GM19397 (cell line): ENCODE data around the gene FHOD3.
A peak's percentile ranks its signal among the peaks of the same experiment; 100 is the strongest.

Source experiments
- ATAC-seq: cut with Tn5 transposase; IDR thresholded peaks from one replicate; pipeline ENCODE4 v1.9.1; 2021; ENCODE audit warnings: mild to moderate bottlenecking, moderate library complexity; ENCODE audit not compliant: unreplicated experiment

The FHOD3 gene

GRCh38 chr18:36505665-36506064 lies 208.2 kb downstream of the FHOD3 start:
- ATAC-seq = no peak

GRCh38 chr18:36509646-36510197 lies 212.2 kb downstream of the FHOD3 start:
- no peak for ATAC-seq

GRCh38 chr18:36511791-36512352 lies 214.4 kb downstream of the FHOD3 start:
- no peak for ATAC-seq

- ATAC-seq = no peak
These were observed 216.0 kb downstream of the FHOD3 start for GRCh38 chr18:36513556-36513955.

GRCh38 chr18:36514778-36515177 lies 217.3 kb downstream of the FHOD3 start:
- no peak for ATAC-seq

GRCh38 chr18:36516258-36516657 lies 218.7 kb downstream of the FHOD3 start:
- no peak for ATAC-seq

GRCh38 chr18:36516726-36517125 lies 219.2 kb downstream of the FHOD3 start:
- no peak for ATAC-seq

GRCh38 chr18:36518839-36519238 lies 221.3 kb downstream of the FHOD3 start:
- ATAC-seq = no peak

GRCh38 chr18:36519358-36519757 lies 221.8 kb downstream of the FHOD3 start:
- ATAC-seq = peak; percentile 53

- no peak for ATAC-seq
These were observed 225.0 kb downstream of the FHOD3 start for GRCh38 chr18:36522509-36522908.

- no peak for ATAC-seq
These were observed 228.4 kb downstream of the FHOD3 start for GRCh38 chr18:36525913-36526312.

- ATAC-seq = no peak
These were observed 229.1 kb downstream of the FHOD3 start for GRCh38 chr18:36526611-36527010.

GRCh38 chr18:36527051-36527450 lies 229.5 kb downstream of the FHOD3 start:
- ATAC-seq = no peak

- no peak for ATAC-seq
These were observed 230.4 kb downstream of the FHOD3 start for GRCh38 chr18:36527740-36528455.

GRCh38 chr18:36529747-36530146 lies 232.2 kb downstream of the FHOD3 start:
- ATAC-seq = no peak

- no peak for ATAC-seq
These were observed 233.3 kb downstream of the FHOD3 start for GRCh38 chr18:36530676-36531405.

GRCh38 chr18:36531636-36532035 lies 234.1 kb downstream of the FHOD3 start:
- ATAC-seq = no peak

GRCh38 chr18:36532394-36532793 lies 234.9 kb downstream of the FHOD3 start:
- ATAC-seq = no peak

GRCh38 chr18:36532815-36533214 lies 235.3 kb downstream of the FHOD3 start:
- ATAC-seq = no peak

GRCh38 chr18:36533446-36534153 lies 236.1 kb downstream of the FHOD3 start:
- ATAC-seq = no peak

- no peak for ATAC-seq
These were observed 236.7 kb downstream of the FHOD3 start for GRCh38 chr18:36534154-36534688.
